Measurements from ENCODE around the gene ZNF526. TPM values are rescaled to one million over a fixed set of nuclear protein-coding genes. Genes with fewer than 3 reads are reported as not detected.

The ZNF526 gene
- total RNA-seq, 1 experiment from 2014 or later = 13.1 TPM

DNA sequence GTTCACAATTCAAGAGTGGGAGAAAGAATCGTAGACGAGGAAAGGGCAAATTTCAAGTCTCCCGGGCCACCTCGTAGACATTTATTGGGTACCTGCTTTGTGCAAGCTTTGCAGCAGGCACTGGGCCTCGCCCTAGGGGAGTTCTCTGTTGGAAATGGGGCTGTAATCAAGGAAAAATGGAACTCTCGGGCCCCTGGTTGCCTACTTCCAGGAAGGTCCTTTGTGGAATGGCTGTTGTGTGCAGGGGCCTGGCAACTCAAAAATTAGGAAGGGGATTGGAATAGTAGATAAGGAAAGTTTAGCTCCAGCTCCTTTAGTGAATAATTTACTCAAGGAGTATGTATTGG lies 612 bp downstream of the ZNF526 start:
- ATAC-seq = no peak
- Histone ChIP-seq H3K4me3 (replicated peaks in 1 of 2; ENCODE audit: low read depth in 1 of 2, low read length in 2 of 2) (peak overlapping the region; percentile 81 to 98), H2AFZ (ENCODE audit: low read depth, low read length, poor library complexity, severe bottlenecking) (no peak overlapping the region), H3K4me1 (ENCODE audit: control insufficient read depth in 1 of 2, insufficient read depth in 2 of 2, low read length in 2 of 2) (peaks cover 15 to 36% of the 10 kb centered on the region in 2 experiments), H3K9me3 (ENCODE audit: control insufficient read depth in 1 of 2, insufficient read depth in 1 of 2, low read depth in 1 of 2, low read length in 2 of 2) (no peaks in the 10 kb centered on the region), H3K79me2 (ENCODE audit: insufficient read depth, low read length) (peaks cover 64% of the 10 kb centered on the region), H4K20me1 (ENCODE audit: insufficient read depth) (no peaks in the 10 kb centered on the region), H3K9ac (ENCODE audit: low read length) (peak overlapping the region; percentile 81), H3K36me3 (ENCODE audit: control insufficient read depth in 1 of 2, insufficient read depth in 2 of 2, low read length in 2 of 2) (peaks cover 0 to 12% of the 10 kb centered on the region in 2 experiments; a peak in 2 of 4 replicates), H3K27me3 (ENCODE audit: insufficient read depth, low read length) (no peaks in the 10 kb centered on the region), H3K9me2 (ENCODE audit: insufficient read depth) (no peaks in the 10 kb centered on the region), H3K27ac (ENCODE audit: low read depth, low read length) (peak overlapping the region; percentile 74), H3K4me2 (ENCODE audit: low read length) (peak overlapping the region; percentile 90)
- TF ChIP-seq POLR2A (IDR thresholded peaks at IDR 0.05; ENCODE audit: borderline replicate concordance, extremely low read depth, insufficient read depth, insufficient read length) = no peak
- no peak for TF ChIP-seq CBX3 (IDR thresholded peaks at IDR 0.05; ENCODE audit: low read depth)
- TF ChIP-seq, protein P1, sequence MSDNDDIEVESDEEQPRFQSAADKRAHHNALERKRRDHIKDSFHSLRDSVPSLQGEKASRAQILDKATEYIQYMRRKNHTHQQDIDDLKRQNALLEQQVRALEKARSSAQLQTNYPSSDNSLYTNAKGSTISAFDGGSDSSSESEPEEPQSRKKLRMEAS (IDR thresholded peaks at IDR 0.05) = no peak
- TF ChIP-seq, protein P2, sequence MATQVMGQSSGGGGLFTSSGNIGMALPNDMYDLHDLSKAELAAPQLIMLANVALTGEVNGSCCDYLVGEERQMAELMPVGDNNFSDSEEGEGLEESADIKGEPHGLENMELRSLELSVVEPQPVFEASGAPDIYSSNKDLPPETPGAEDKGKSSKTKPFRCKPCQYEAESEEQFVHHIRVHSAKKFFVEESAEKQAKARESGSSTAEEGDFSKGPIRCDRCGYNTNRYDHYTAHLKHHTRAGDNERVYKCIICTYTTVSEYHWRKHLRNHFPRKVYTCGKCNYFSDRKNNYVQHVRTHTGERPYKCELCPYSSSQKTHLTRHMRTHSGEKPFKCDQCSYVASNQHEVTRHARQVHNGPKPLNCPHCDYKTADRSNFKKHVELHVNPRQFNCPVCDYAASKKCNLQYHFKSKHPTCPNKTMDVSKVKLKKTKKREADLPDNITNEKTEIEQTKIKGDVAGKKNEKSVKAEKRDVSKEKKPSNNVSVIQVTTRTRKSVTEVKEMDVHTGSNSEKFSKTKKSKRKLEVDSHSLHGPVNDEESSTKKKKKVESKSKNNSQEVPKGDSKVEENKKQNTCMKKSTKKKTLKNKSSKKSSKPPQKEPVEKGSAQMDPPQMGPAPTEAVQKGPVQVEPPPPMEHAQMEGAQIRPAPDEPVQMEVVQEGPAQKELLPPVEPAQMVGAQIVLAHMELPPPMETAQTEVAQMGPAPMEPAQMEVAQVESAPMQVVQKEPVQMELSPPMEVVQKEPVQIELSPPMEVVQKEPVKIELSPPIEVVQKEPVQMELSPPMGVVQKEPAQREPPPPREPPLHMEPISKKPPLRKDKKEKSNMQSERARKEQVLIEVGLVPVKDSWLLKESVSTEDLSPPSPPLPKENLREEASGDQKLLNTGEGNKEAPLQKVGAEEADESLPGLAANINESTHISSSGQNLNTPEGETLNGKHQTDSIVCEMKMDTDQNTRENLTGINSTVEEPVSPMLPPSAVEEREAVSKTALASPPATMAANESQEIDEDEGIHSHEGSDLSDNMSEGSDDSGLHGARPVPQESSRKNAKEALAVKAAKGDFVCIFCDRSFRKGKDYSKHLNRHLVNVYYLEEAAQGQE (IDR thresholded peaks at IDR 0.05; ENCODE audit: low read depth) = no peak
- no peak for TF ChIP-seq ZFX (IDR thresholded peaks at IDR 0.05)
- no peak for TF ChIP-seq JUND (IDR thresholded peaks at IDR 0.05)
- TF ChIP-seq, protein P3, sequence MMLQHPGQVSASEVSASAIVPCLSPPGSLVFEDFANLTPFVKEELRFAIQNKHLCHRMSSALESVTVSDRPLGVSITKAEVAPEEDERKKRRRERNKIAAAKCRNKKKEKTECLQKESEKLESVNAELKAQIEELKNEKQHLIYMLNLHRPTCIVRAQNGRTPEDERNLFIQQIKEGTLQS (IDR thresholded peaks at IDR 0.05) = no peak
- no peak for TF ChIP-seq EGR1 (IDR thresholded peaks at IDR 0.05; ENCODE audit: low read depth)
- no peak for TF ChIP-seq RAD21 (IDR thresholded peaks at IDR 0.05; ENCODE audit: low read depth)
- no peak for TF ChIP-seq SIN3A (IDR thresholded peaks at IDR 0.05; ENCODE audit: low read depth)
- TF ChIP-seq, protein P4, sequence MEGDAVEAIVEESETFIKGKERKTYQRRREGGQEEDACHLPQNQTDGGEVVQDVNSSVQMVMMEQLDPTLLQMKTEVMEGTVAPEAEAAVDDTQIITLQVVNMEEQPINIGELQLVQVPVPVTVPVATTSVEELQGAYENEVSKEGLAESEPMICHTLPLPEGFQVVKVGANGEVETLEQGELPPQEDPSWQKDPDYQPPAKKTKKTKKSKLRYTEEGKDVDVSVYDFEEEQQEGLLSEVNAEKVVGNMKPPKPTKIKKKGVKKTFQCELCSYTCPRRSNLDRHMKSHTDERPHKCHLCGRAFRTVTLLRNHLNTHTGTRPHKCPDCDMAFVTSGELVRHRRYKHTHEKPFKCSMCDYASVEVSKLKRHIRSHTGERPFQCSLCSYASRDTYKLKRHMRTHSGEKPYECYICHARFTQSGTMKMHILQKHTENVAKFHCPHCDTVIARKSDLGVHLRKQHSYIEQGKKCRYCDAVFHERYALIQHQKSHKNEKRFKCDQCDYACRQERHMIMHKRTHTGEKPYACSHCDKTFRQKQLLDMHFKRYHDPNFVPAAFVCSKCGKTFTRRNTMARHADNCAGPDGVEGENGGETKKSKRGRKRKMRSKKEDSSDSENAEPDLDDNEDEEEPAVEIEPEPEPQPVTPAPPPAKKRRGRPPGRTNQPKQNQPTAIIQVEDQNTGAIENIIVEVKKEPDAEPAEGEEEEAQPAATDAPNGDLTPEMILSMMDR (IDR thresholded peaks at IDR 0.05 in 2 of 3, conservative IDR thresholded peaks at IDR 0.05 in 1 of 3; ENCODE audit: borderline replicate concordance in 1 of 3, insufficient read depth in 1 of 3, low read depth in 2 of 3, low read length in 2 of 3) = no peak
- no peak for TF ChIP-seq YY1 (IDR thresholded peaks at IDR 0.05; ENCODE audit: extremely low read depth, insufficient replicate concordance, low read depth, low read length)
- TF ChIP-seq POLR2AphosphoS5 (IDR thresholded peaks at IDR 0.05; ENCODE audit: low read depth, low read length) = no peak
- TF ChIP-seq SRF (IDR thresholded peaks at IDR 0.05; ENCODE audit: low read depth) = no peak
- TF ChIP-seq, protein P5, sequence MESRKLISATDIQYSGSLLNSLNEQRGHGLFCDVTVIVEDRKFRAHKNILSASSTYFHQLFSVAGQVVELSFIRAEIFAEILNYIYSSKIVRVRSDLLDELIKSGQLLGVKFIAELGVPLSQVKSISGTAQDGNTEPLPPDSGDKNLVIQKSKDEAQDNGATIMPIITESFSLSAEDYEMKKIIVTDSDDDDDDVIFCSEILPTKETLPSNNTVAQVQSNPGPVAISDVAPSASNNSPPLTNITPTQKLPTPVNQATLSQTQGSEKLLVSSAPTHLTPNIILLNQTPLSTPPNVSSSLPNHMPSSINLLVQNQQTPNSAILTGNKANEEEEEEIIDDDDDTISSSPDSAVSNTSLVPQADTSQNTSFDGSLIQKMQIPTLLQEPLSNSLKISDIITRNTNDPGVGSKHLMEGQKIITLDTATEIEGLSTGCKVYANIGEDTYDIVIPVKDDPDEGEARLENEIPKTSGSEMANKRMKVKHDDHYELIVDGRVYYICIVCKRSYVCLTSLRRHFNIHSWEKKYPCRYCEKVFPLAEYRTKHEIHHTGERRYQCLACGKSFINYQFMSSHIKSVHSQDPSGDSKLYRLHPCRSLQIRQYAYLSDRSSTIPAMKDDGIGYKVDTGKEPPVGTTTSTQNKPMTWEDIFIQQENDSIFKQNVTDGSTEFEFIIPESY (IDR thresholded peaks at IDR 0.05; ENCODE audit: extremely low read depth, insufficient replicate concordance, low read length) = no peak
- no peak for TF ChIP-seq EZH2 (IDR thresholded peaks at IDR 0.05)
- no peak for TF ChIP-seq SP1 (IDR thresholded peaks at IDR 0.05; ENCODE audit: low read depth)
- TF ChIP-seq ELF1 (IDR thresholded peaks at IDR 0.05; ENCODE audit: borderline replicate concordance, low read depth) = no peak
- no peak for TF ChIP-seq ZNF274 (IDR thresholded peaks at IDR 0.05; ENCODE audit: low read depth, low read length)
- intact Hi-C loops (cut with micrococcal nuclease) = no loop called here
- ChIA-PET CTCF (no interaction called here), POLR2A (interaction anchor here (2.4 kb wide), 1 partner anchor 22 kb away, joined by 11 read pairs; the partner anchor contains the start of gene GSK3A), RAD21 (ENCODE audit: low non-redundant PET in 1 of 2, low total read pairs in 2 of 2, uncharacterized antibody in 2 of 2, unreplicated experiment in 2 of 2) (no interaction called here)
- BruUV-seq (replicated peaks) = no TSS peak
- DNase-seq (ENCODE audit: low read depth, low spot score) = no peak
